Measurements from ENCODE around the gene AGMO.

The AGMO gene

DNA sequence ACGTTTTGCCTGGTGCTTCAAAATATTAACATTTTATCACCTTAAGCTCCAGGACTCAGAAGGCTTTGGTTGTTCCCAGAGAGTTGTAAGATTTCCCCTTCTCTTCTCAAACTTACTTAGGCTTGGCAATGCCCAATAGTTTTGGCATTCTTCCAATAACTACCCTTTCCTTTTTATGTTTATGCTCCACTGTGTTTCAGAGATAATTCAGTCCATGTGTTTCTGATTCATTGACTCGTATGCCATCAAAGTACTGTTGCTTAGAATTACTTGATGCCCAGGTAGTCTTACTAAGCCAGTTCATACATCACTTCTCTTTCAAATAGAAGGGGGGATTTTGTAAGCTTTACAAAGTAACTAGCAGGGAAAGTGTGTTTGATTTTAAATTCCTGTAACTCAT, 66.6 kb downstream of the AGMO start:
- Histone ChIP-seq H3K27me3 (ENCODE audit: control insufficient read depth, insufficient read depth, low read length) (no peaks in the 10 kb centered on the region), H3K9ac (ENCODE audit: low read length) (no peak overlapping the region), H3K36me3 (ENCODE audit: control insufficient read depth, low read depth, low read length) (no peaks in the 10 kb centered on the region), H3K4me1 (ENCODE audit: control insufficient read depth, low read depth, low read length) (no peaks in the 10 kb centered on the region), H3K27ac (ENCODE audit: low read length) (no peak overlapping the region), H3K9me3 (ENCODE audit: control insufficient read depth, low read depth, low read length) (no peaks in the 10 kb centered on the region), H3K4me3 (ENCODE audit: low read length) (no peak overlapping the region)

DNA sequence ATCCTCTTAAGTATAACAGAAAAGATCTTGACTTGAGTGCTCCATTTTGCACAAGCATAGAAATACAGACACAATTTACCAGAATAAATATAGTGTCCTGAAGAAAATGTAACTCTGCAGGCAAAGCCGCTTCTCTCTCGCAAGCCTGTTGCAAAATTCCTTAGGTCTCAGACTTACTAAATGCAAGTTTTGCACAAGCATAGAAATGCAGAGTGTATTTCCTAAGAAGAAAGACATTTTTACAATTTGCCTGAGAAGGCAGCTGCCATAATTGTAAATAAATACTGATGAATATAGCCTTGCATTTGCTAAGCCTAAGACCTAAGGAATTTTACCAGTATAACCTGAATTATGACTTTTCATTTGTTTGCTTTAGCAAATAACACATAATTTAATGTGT, 67.1 kb downstream of the AGMO start:
- Histone ChIP-seq H3K27ac (ENCODE audit: low read length) (no peak overlapping the region), H3K9me3 (ENCODE audit: control insufficient read depth, low read depth, low read length) (no peaks in the 10 kb centered on the region), H3K9ac (ENCODE audit: low read length) (no peak overlapping the region), H3K4me3 (ENCODE audit: low read length) (no peak overlapping the region), H3K27me3 (ENCODE audit: control insufficient read depth, insufficient read depth, low read length) (no peaks in the 10 kb centered on the region), H3K36me3 (ENCODE audit: control insufficient read depth, low read depth, low read length) (no peaks in the 10 kb centered on the region), H3K4me1 (ENCODE audit: control insufficient read depth, low read depth, low read length) (no peaks in the 10 kb centered on the region)

DNA sequence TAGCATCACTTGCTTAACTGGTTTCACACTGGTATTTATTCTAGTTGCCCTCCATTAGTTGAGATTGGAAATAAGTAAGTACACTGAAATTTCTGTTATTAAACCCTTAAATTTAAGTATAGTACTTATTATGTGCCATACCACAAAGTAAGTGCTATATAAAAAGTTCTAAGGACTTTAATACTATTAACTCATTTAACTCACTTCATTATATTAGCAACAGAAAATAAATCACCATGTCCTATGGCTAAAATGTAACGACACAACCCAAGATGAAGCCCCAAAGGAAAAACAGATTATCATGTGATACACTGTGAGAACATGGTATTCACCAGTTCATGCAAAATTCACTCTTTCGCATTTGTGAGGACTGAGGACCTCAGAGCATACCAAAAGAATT, 70.5 kb downstream of the AGMO start:
- no peaks in the 10 kb centered on the region for H3K4me1 ChIP-seq (ENCODE audit: control insufficient read depth, low read depth, low read length)

DNA sequence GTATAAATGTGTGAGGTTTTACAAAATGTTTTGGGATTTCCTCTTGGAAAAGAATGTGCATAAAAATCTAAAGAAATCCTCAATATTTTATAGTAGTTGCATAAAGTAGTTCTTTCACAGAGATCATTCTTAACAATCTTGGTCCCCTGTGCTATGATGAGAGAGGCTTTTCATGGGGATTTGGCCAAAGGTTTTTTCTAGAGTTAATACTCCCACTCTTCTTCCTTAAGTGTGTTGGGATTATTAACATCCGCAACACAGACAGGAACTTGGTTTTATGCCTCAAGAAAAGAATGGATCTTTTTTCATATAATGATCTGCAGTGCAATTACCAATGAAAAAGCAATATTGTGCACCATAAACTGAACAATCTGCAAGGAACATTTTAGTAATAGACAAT, 71.5 kb downstream of the AGMO start:
- no peaks in the 10 kb centered on the region for H3K9me3 ChIP-seq (ENCODE audit: control insufficient read depth, low read depth, low read length)
- H3K27ac ChIP-seq (ENCODE audit: low read length), result no peak overlapping the region
- no peaks in the 10 kb centered on the region for H3K27me3 ChIP-seq (ENCODE audit: control insufficient read depth, insufficient read depth, low read length)

More for the DNA sequence above, 70.5 kb downstream of the AGMO start:
- H3K27me3 ChIP-seq (ENCODE audit: control insufficient read depth, insufficient read depth, low read length), result no peaks in the 10 kb centered on the region
- no peak overlapping the region for H3K9ac ChIP-seq (ENCODE audit: low read length)
- H3K27ac ChIP-seq (ENCODE audit: low read length), result no peak overlapping the region
- H3K4me3 ChIP-seq (ENCODE audit: low read length), result no peak overlapping the region
- H3K9me3 ChIP-seq (ENCODE audit: control insufficient read depth, low read depth, low read length), result no peaks in the 10 kb centered on the region
- no peaks in the 10 kb centered on the region for H3K36me3 ChIP-seq (ENCODE audit: control insufficient read depth, low read depth, low read length)

DNA sequence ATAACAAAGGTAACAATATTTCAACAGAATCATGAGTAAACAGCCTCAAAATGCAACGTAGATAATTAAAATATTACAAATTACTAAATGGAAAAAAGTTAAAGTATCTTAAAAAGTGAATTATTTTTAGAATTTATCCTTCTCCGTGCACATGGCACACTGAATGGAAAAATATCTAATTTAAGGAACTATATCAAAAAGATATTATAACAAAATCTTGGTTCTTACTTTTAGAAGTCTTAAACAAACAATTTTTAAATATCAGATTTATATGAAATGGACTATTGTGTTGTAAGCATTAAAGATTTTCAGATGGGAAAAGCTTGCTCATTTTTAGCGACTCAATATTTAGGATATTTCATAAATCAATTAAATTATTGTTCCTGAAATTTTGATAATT, 72.0 kb downstream of the AGMO start:
- H3K9ac ChIP-seq (ENCODE audit: low read length), result no peak overlapping the region
- H3K27ac ChIP-seq (ENCODE audit: low read length), result no peak overlapping the region
- H3K4me3 ChIP-seq (ENCODE audit: low read length), result no peak overlapping the region
- no peaks in the 10 kb centered on the region for H3K27me3 ChIP-seq (ENCODE audit: control insufficient read depth, insufficient read depth, low read length)
- H3K9me3 ChIP-seq (ENCODE audit: control insufficient read depth, low read depth, low read length), result no peaks in the 10 kb centered on the region
- no peaks in the 10 kb centered on the region for H3K4me1 ChIP-seq (ENCODE audit: control insufficient read depth, low read depth, low read length)
- H3K36me3 ChIP-seq (ENCODE audit: control insufficient read depth, low read depth, low read length), result no peaks in the 10 kb centered on the region

More for the DNA sequence above, 71.5 kb downstream of the AGMO start:
- H3K9ac ChIP-seq (ENCODE audit: low read length), result no peak overlapping the region
- no peak overlapping the region for H3K4me3 ChIP-seq (ENCODE audit: low read length)
- H3K36me3 ChIP-seq (ENCODE audit: control insufficient read depth, low read depth, low read length), result no peaks in the 10 kb centered on the region
- H3K4me1 ChIP-seq (ENCODE audit: control insufficient read depth, low read depth, low read length), result no peaks in the 10 kb centered on the region

DNA sequence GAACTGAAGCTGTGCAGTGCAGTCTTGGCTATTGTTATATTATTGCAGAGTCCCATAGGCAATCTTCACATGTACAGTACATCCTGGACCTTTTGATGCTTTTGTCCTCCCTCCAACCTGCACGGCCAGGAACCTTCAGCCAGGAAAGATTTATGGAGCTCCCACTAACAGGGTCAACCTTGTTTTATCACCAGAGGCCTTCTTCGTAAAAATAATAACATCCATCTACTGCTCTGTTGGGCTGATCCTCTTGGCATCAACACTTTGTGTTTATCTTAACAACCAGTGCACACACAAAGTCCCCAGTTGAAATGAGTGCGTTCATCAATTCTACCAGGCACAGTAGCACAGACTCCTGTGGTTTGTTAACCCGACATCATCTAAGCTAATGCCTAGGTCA, 72.4 kb downstream of the AGMO start:
- Histone ChIP-seq H3K9me3 (ENCODE audit: control insufficient read depth, low read depth, low read length) (no peaks in the 10 kb centered on the region), H3K4me3 (ENCODE audit: low read length) (no peak overlapping the region), H3K27ac (ENCODE audit: low read length) (no peak overlapping the region), H3K4me1 (ENCODE audit: control insufficient read depth, low read depth, low read length) (no peaks in the 10 kb centered on the region), H3K27me3 (ENCODE audit: control insufficient read depth, insufficient read depth, low read length) (no peaks in the 10 kb centered on the region), H3K36me3 (ENCODE audit: control insufficient read depth, low read depth, low read length) (no peaks in the 10 kb centered on the region), H3K9ac (ENCODE audit: low read length) (no peak overlapping the region)

DNA sequence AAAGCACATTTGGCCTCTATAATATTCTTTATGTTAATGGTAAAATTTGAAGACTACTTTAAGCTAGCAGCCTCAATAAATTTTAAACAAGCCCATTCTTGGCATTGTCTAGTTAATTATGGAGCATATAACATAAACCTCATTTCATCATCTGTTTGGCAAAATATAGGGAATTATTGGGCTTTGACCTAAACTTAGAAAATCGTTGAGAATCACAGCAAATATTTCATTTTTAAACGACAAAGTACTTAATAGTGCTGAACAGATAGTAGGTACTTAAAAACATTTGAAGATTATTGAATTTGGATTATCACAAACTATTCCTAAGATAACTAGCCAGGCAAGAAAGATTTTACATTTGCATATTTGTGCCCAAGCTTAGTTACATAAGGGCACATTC, 73.4 kb downstream of the AGMO start:
- Histone ChIP-seq H3K27ac (ENCODE audit: low read length) (no peak overlapping the region), H3K36me3 (ENCODE audit: control insufficient read depth, low read depth, low read length) (no peaks in the 10 kb centered on the region), H3K9me3 (ENCODE audit: control insufficient read depth, low read depth, low read length) (no peaks in the 10 kb centered on the region), H3K27me3 (ENCODE audit: control insufficient read depth, insufficient read depth, low read length) (no peaks in the 10 kb centered on the region), H3K4me1 (ENCODE audit: control insufficient read depth, low read depth, low read length) (no peaks in the 10 kb centered on the region), H3K4me3 (ENCODE audit: low read length) (no peak overlapping the region), H3K9ac (ENCODE audit: low read length) (no peak overlapping the region)

DNA sequence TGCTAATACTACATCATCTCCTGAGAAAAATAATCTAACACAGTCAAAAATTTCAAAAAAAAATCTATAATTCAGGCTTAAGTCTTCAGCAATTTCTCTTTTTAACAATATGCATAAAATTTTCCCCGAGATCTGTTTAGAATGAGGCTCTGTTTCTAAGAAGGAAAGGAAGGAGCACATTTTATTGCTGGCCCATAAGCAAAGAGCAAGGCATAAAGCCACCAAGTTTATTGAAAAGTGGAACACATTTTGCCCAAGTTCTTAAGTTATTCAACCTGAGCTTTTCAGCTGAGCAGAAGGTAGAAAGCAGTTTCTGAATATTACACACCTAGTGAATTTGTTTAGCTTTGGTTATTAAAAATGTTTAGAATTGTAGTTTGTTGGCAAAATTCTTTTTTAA, 73.9 kb downstream of the AGMO start:
- Histone ChIP-seq H3K27ac (ENCODE audit: low read length) (no peak overlapping the region), H3K9ac (ENCODE audit: low read length) (no peak overlapping the region), H3K36me3 (ENCODE audit: control insufficient read depth, low read depth, low read length) (no peaks in the 10 kb centered on the region), H3K4me3 (ENCODE audit: low read length) (no peak overlapping the region), H3K9me3 (ENCODE audit: control insufficient read depth, low read depth, low read length) (no peaks in the 10 kb centered on the region), H3K27me3 (ENCODE audit: control insufficient read depth, insufficient read depth, low read length) (no peaks in the 10 kb centered on the region), H3K4me1 (ENCODE audit: control insufficient read depth, low read depth, low read length) (no peaks in the 10 kb centered on the region)

DNA sequence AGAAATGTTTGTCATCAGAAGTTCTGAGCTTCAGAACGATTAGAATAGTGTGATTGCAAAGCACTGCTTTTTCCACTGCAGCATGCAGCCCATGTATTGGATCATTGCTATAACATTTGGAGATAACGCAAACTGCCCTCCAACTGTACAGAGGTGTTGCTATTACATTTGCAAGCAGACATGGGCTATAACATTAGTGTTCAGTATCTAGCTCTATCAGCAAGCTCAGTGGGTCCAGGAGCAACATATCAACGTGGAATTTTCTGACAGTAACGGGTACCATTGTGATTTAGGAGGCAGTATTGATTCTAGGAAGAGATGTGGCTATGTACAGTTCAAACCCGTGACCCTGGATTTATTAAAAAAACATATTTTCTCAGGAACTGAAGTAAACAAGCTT, 75.8 kb downstream of the AGMO start:
- Histone ChIP-seq H3K4me1 (ENCODE audit: control insufficient read depth, low read depth, low read length) (no peaks in the 10 kb centered on the region), H3K27ac (ENCODE audit: low read length) (no peak overlapping the region), H3K9me3 (ENCODE audit: control insufficient read depth, low read depth, low read length) (no peaks in the 10 kb centered on the region), H3K36me3 (ENCODE audit: control insufficient read depth, low read depth, low read length) (no peaks in the 10 kb centered on the region), H3K9ac (ENCODE audit: low read length) (no peak overlapping the region), H3K4me3 (ENCODE audit: low read length) (no peak overlapping the region), H3K27me3 (ENCODE audit: control insufficient read depth, insufficient read depth, low read length) (no peaks in the 10 kb centered on the region)

DNA sequence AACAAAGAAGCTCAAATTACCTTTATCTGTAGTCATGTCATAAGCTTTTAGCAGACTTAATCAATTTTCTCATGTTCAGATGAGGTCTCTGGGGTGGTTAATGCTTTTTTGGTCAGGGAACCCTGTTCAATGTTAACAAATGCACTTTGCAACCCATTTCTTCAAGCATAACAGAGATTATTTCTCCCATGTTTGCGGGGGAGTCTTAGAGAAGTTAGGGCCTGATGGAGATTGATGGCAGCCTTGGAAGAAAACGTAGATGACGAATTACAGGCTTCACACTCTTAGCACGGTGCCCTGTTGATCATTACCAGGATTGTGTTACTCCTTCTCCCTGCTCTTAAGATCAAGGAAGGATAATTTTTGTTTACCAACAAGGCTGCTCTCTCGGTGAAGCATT, 76.4 kb downstream of the AGMO start:
- Histone ChIP-seq H3K4me1 (ENCODE audit: control insufficient read depth, low read depth, low read length) (no peaks in the 10 kb centered on the region), H3K9me3 (ENCODE audit: control insufficient read depth, low read depth, low read length) (no peaks in the 10 kb centered on the region), H3K27me3 (ENCODE audit: control insufficient read depth, insufficient read depth, low read length) (no peaks in the 10 kb centered on the region), H3K4me3 (ENCODE audit: low read length) (no peak overlapping the region), H3K27ac (ENCODE audit: low read length) (no peak overlapping the region), H3K9ac (ENCODE audit: low read length) (no peak overlapping the region), H3K36me3 (ENCODE audit: control insufficient read depth, low read depth, low read length) (no peaks in the 10 kb centered on the region)

DNA sequence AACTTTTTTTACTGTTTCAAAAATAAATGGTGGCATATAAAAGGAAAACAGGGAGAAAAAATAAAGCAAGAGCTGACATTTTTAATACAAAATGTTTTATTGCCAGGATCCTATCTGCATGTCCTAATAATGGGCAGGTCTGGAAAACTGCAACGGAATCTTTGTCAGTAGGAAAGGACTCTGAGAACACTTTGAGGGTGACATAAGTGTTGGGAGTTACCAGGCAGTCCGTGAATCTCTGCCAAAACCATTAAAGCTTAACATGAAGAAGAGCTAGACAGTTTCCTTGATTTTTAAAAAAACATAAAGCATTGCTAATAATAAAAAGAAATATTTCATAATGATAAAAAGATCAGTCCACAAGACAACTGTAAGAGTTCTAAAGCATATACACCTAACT, 80.7 kb downstream of the AGMO start:
- no peaks in the 10 kb centered on the region for H3K4me1 ChIP-seq (ENCODE audit: control insufficient read depth, low read depth, low read length)
- no peaks in the 10 kb centered on the region for H3K36me3 ChIP-seq (ENCODE audit: control insufficient read depth, low read depth, low read length)
- H3K27me3 ChIP-seq (ENCODE audit: control insufficient read depth, insufficient read depth, low read length), result no peaks in the 10 kb centered on the region
- H3K9me3 ChIP-seq (ENCODE audit: control insufficient read depth, low read depth, low read length), result no peaks in the 10 kb centered on the region
- no peak overlapping the region for H3K9ac ChIP-seq (ENCODE audit: low read length)
- no peak overlapping the region for H3K27ac ChIP-seq (ENCODE audit: low read length)
- no peak overlapping the region for H3K4me3 ChIP-seq (ENCODE audit: low read length)

DNA sequence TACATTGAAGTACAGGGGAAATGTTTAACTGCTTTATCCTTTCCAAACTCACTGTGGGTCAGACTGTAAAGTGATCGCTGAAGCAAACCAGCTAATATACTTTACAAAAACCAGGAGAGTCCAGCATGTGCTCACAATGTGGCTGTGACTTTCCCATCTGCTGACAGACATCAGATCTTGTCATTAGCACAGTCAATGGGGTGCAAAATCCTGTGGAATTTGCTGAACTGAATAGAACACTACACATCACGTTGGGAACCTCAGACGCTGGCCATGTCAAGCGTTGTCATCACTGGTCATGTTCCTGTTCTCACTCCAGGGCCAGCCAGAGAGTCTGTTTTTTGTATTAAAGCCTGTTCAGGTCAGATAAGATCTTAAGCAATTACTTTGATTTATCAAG, 83.4 kb downstream of the AGMO start:
- H3K27ac ChIP-seq (ENCODE audit: low read length), result no peak overlapping the region
- no peaks in the 10 kb centered on the region for H3K4me1 ChIP-seq (ENCODE audit: control insufficient read depth, low read depth, low read length)
- no peak overlapping the region for H3K9ac ChIP-seq (ENCODE audit: low read length)
- no peak overlapping the region for H3K4me3 ChIP-seq (ENCODE audit: low read length)
- H3K27me3 ChIP-seq (ENCODE audit: control insufficient read depth, insufficient read depth, low read length), result no peaks in the 10 kb centered on the region
- H3K9me3 ChIP-seq (ENCODE audit: control insufficient read depth, low read depth, low read length), result no peaks in the 10 kb centered on the region
- no peaks in the 10 kb centered on the region for H3K36me3 ChIP-seq (ENCODE audit: control insufficient read depth, low read depth, low read length)

DNA sequence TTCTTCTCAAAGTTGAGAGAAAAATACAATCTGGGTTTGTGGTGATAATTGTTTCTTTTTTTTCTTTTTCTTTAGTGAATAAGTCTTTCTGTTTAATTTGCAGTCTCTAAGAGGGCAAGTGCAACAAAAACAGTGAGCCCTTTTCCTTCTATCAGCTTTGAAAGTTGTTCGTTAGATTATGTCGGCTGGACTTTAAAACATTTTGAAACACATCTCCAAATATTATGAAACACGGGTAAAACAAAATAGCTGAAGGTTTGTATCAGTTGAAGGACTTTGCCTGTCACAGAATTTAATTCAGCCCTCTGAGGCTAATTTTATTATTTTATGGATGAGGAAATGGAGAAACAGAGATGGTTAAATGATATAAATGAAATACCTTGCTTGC, 85.3 kb downstream of the AGMO start:
- Histone ChIP-seq H3K9ac (ENCODE audit: low read length) (no peak overlapping the region), H3K27me3 (ENCODE audit: control insufficient read depth, insufficient read depth, low read length) (no peaks in the 10 kb centered on the region), H3K4me1 (ENCODE audit: control insufficient read depth, low read depth, low read length) (no peaks in the 10 kb centered on the region), H3K4me3 (ENCODE audit: low read length) (no peak overlapping the region), H3K36me3 (ENCODE audit: control insufficient read depth, low read depth, low read length) (no peaks in the 10 kb centered on the region), H3K9me3 (ENCODE audit: control insufficient read depth, low read depth, low read length) (no peaks in the 10 kb centered on the region), H3K27ac (ENCODE audit: low read length) (no peak overlapping the region)

Data from iPS-18a (cell line).